Endothelial cell of umbilical vein (primary cell): Measurements from ENCODE around the gene GPX7. TPM values are rescaled to one million over a fixed set of nuclear protein-coding genes. Genes with fewer than 3 reads are reported as not detected.

Experiments used
- BruUV-seq: library from RNA; stranded (reverse); fragments of 400-500 nt; replicated peaks from 2 replicates; lab custom pipeline; 2021; lab: Mats Ljungman, UMichigan
- CTCF ChIA-PET: fragments of 300-600, 350-600 bp; sonication (Branson Sonifier 250); formaldehyde crosslinking; loops from one replicate; lab custom pipeline; 2021; ENCODE audit warnings: antibody characterized with exemption, inconsistent platforms; lab: Charles Lee
- POLR2A ChIA-PET: fragments of 300-600, 350-600 bp; sonication (Branson Sonifier 250); formaldehyde crosslinking; loops from one replicate; lab custom pipeline; 2021; ENCODE audit warnings: antibody characterized with exemption, inconsistent platforms; lab: Charles Lee
- DNase-seq: peaks from one replicate; pipeline ENCODE4 v3.0.0-alpha.2; 2011; ENCODE audit warnings: low read depth, low spot score
- FAIRE-seq: peaks from 2 replicates; lab custom pipeline; 2011; peaks lifted over from hg19 to GRCh38; lab: Jason Lieb, UNC
- H2AFZ ChIP-seq: 2 replicates; pipeline ENCODE4 v1.6.0; 2012; ENCODE audit warnings: low read depth, low read length, control low read depth, inconsistent platforms
- H3K27ac ChIP-seq: 2 replicates; pipeline ENCODE4 v1.5.1; 2011; ENCODE audit warnings: low read depth, mild to moderate bottlenecking, control low read depth, low read length, moderate library complexity; ENCODE audit not compliant: insufficient read depth
- H3K27me3 ChIP-seq, 2 experiments: 2 replicates each; pipeline versions ENCODE4 v1.6.0 to v1.6.1; 2011; ENCODE audit warnings: low read length in 2 of 2, mixed read lengths in 1 of 2; ENCODE audit not compliant: control insufficient read depth in 2 of 2, insufficient read depth in 2 of 2
- H3K36me3 ChIP-seq, 2 experiments: 2 replicates in 1 of 2; 3 replicates in 1 of 2; pipeline ENCODE4 v1.5.1; 2011; ENCODE audit warnings: low read length in 2 of 2, mild to moderate bottlenecking in 1 of 2, moderate library complexity in 1 of 2; ENCODE audit not compliant: control insufficient read depth in 2 of 2, insufficient read depth in 2 of 2; ENCODE audit errors: extremely low read depth in 1 of 2
- H3K4me1 ChIP-seq: 3 replicates; pipeline ENCODE4 v1.5.1; 2011; ENCODE audit warnings: mild to moderate bottlenecking, low read length; ENCODE audit not compliant: control insufficient read depth, insufficient read depth; ENCODE audit errors: extremely low read depth
- H3K4me2 ChIP-seq: 2 replicates; pipeline ENCODE4 v1.6.1; 2011; ENCODE audit warnings: low read length, control low read depth, mixed read lengths; ENCODE audit not compliant: insufficient read depth
- H3K4me3 ChIP-seq, 3 experiments: fragments of 200-600 bp in 1 of 3; sonication (generic), shearing (Covaris generic) in 1 of 3; replicated peaks in 1 of 3; 2 replicates each; pipeline ENCODE4 v1.5.1; 2011 to 2016; ENCODE audit warnings: control low read depth in 3 of 3, low read length in 3 of 3, mild to moderate bottlenecking in 2 of 3, inconsistent platforms in 1 of 3, low read depth in 1 of 3, moderate library complexity in 1 of 3; ENCODE audit not compliant: insufficient read depth in 1 of 3
- H3K79me2 ChIP-seq: 2 replicates; pipeline ENCODE4 v1.6.0; 2012; ENCODE audit warnings: low read length, inconsistent platforms; ENCODE audit not compliant: control insufficient read depth, insufficient read depth
- H3K9ac ChIP-seq: replicated peaks from 2 replicates; pipeline ENCODE3; 2011; ENCODE audit warnings: low read length, control low read depth; ENCODE audit not compliant: insufficient read depth; ENCODE audit errors: extremely low read depth
- H3K9me1 ChIP-seq: replicated peaks from 3 replicates; pipeline ENCODE4 v1.6.0; 2011; ENCODE audit warnings: mild to moderate bottlenecking, low read length; ENCODE audit not compliant: control insufficient read depth, insufficient read depth; ENCODE audit errors: extremely low read depth
- H3K9me3 ChIP-seq: replicated peaks from 2 replicates; pipeline ENCODE4 v1.5.1; 2012; ENCODE audit warnings: low read length, inconsistent platforms; ENCODE audit not compliant: control insufficient read depth, insufficient read depth
- H4K20me1 ChIP-seq: replicated peaks from 2 replicates; pipeline ENCODE3; 2011; ENCODE audit warnings: mild to moderate bottlenecking, low read length; ENCODE audit not compliant: control insufficient read depth, insufficient read depth; ENCODE audit errors: extremely low read depth
- EZH2 ChIP-seq: IDR thresholded peaks from 2 replicates; pipeline ENCODE4 v1.6.1; 2012; ENCODE audit warnings: borderline replicate concordance, low read depth, mild to moderate bottlenecking, moderate library complexity, low read length, inconsistent platforms; ENCODE audit not compliant: severe bottlenecking
- FOS ChIP-seq: IDR thresholded peaks from 2 replicates; pipeline ENCODE4 v1.6.1; 2011; ENCODE audit warnings: mild to moderate bottlenecking, low read length, moderate library complexity, borderline replicate concordance; ENCODE audit not compliant: insufficient read depth
- GATA2 ChIP-seq: IDR thresholded peaks from 2 replicates; pipeline ENCODE4 v1.7.0; 2011; ENCODE audit warnings: low read depth, mild to moderate bottlenecking, moderate library complexity, mixed read lengths, low read length; ENCODE audit not compliant: insufficient read length, insufficient read depth
- JUN ChIP-seq: IDR thresholded peaks from 2 replicates; pipeline ENCODE4 v1.6.1; 2011; ENCODE audit warnings: borderline replicate concordance, low read depth; ENCODE audit not compliant: insufficient read length, insufficient read depth
- MYC ChIP-seq: IDR thresholded peaks from one replicate; pipeline ENCODE4 v1.6.1; 2011; ENCODE audit warnings: mild to moderate bottlenecking, low read depth, low read length
- POLR2A ChIP-seq: IDR thresholded peaks from 2 replicates; pipeline ENCODE4 v1.6.1; 2012; ENCODE audit warnings: low read depth, mild to moderate bottlenecking, control low read depth, low read length
- POLR2AphosphoS5 ChIP-seq: IDR thresholded peaks from 2 replicates; pipeline ENCODE4 v1.6.1; 2012; ENCODE audit warnings: low read depth, mild to moderate bottlenecking, control low read depth, low read length, moderate library complexity; ENCODE audit not compliant: insufficient read depth
- dilution Hi-C: fragments of 300-500 bp; cut with MboI; formaldehyde crosslinking; loops from one replicate; pipeline ENCODE4 v1.15.0; 2019; ENCODE audit warnings: low sequenced_read_pairs; ENCODE audit not compliant: extremely low pct_ligation_motif_present
- intact Hi-C: fragments of 100-400 bp; cut with micrococcal nuclease; formaldehyde crosslinking; loops from one replicate; pipeline ENCODE4 v1.10.0; 2022
- polyA plus RNA-seq, 4 experiments: library from polyadenylated mRNA; depleted of rRNA in 3 of 4; stranded (reverse) in 3 of 4; unstranded in 1 of 4; fragments of >200 nt; gene quantifications; 2 replicates each; pipeline versions ENCODE4 v1.2.1 to v1.2.3, GENCODE V29; 2011 to 2012; ENCODE audit warnings: missing spikeins in 1 of 4
- total RNA-seq: library from RNA; stranded (reverse); gene quantifications from 2 replicates; pipeline ENCODE4 v1.2.3, GENCODE V29; 2021
- TF ChIP-seq, protein P1 (sequence below), 2 donors: IDR thresholded peaks; 1 replicate in 1 of 2; 2 replicates in 1 of 2; pipeline ENCODE4 v1.5.1; 2011; ENCODE audit warnings: low read length in 2 of 2, mild to moderate bottlenecking in 2 of 2, moderate library complexity in 2 of 2, control low read depth in 1 of 2, inconsistent platforms in 1 of 2, low read depth in 1 of 2; ENCODE audit not compliant: insufficient read depth in 1 of 2; ENCODE audit errors: extremely low read depth in 1 of 2
- TF ChIP-seq, protein P2 (sequence below): IDR thresholded peaks from 2 replicates; pipeline ENCODE4 v1.6.1; 2011; ENCODE audit not compliant: insufficient read depth, insufficient read length

The GPX7 gene
- total and polyA plus RNA-seq, 2 donors (not counting 3 experiments of a cell fraction or from before 2014, with no cell fraction given), result 8.9 to 25.7 TPM

- dilution Hi-C loops, result no loop called here
- Histone ChIP-seq H3K9me3 (no peaks in the 10 kb centered on the region), H4K20me1 (no peaks in the 10 kb centered on the region), H3K9me1 (no peaks in the 10 kb centered on the region), H3K9ac (no peak overlapping the region), H3K27ac (no peak overlapping the region), H3K79me2 (no peaks in the 10 kb centered on the region), H3K4me2 (no peak overlapping the region), H3K4me1 (no peaks in the 10 kb centered on the region), H3K4me3 (no peak overlapping the region), H3K27me3 (peaks cover 40 to 41% of the 10 kb centered on the region in 2 experiments), H2AFZ (no peak overlapping the region), H3K36me3 (no peaks in the 10 kb centered on the region)
- no TSS peak for BruUV-seq
- TF ChIP-seq, protein P1, sequence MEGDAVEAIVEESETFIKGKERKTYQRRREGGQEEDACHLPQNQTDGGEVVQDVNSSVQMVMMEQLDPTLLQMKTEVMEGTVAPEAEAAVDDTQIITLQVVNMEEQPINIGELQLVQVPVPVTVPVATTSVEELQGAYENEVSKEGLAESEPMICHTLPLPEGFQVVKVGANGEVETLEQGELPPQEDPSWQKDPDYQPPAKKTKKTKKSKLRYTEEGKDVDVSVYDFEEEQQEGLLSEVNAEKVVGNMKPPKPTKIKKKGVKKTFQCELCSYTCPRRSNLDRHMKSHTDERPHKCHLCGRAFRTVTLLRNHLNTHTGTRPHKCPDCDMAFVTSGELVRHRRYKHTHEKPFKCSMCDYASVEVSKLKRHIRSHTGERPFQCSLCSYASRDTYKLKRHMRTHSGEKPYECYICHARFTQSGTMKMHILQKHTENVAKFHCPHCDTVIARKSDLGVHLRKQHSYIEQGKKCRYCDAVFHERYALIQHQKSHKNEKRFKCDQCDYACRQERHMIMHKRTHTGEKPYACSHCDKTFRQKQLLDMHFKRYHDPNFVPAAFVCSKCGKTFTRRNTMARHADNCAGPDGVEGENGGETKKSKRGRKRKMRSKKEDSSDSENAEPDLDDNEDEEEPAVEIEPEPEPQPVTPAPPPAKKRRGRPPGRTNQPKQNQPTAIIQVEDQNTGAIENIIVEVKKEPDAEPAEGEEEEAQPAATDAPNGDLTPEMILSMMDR (IDR thresholded peaks at IDR 0.05; ENCODE audit: extremely low read depth in 1 of 2, insufficient read depth in 1 of 2, low read depth in 1 of 2, low read length in 2 of 2), result no peak
- TF ChIP-seq POLR2AphosphoS5, result no peak
- TF ChIP-seq, protein P2, sequence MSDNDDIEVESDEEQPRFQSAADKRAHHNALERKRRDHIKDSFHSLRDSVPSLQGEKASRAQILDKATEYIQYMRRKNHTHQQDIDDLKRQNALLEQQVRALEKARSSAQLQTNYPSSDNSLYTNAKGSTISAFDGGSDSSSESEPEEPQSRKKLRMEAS, result no peak
- no peak for TF ChIP-seq POLR2A
- no peak for TF ChIP-seq MYC
- no peak for TF ChIP-seq FOS
- no peak for TF ChIP-seq GATA2
- TF ChIP-seq JUN, result no peak
- no peak for TF ChIP-seq EZH2
- FAIRE-seq (no peak), DNase-seq (no peak)
- ChIA-PET POLR2A (no interaction called here), CTCF (interaction anchor here (1.2 kb wide), 1 partner anchor 51 kb away, joined by 3 read pairs; no protein-coding TSS in a partner anchor)
- intact Hi-C loops, result no loop called here
Measured at GRCh38 chr1:52635321-52636089, 33.3 kb downstream of the GPX7 start.
